Activated B cell treated with CpG ODN at 0.5 μM for 24 hours (primary cell): ENCODE measurements around the gene HOXB6. TPM values are rescaled to one million over a fixed set of nuclear protein-coding genes. Genes with fewer than 3 reads are reported as not detected.

Experiments
- ATAC-seq: fragments of 200-7000 bp; cut with Tn5 transposase; one replicate; pipeline ENCODE4 v1.10.0; 2021; ENCODE audit warnings: low read depth, mild to moderate bottlenecking, moderate library complexity
- CTCF ChIA-PET: fragments of 350-600 bp; sonication (Branson Sonifier 250); formaldehyde crosslinking; loops from one replicate; lab custom pipeline; 2021; ENCODE audit warnings: antibody characterized with exemption; lab: Charles Lee
- POLR2A ChIA-PET: fragments of 350-600 bp; sonication (Branson Sonifier 250); formaldehyde crosslinking; loops from one replicate; lab custom pipeline; 2021; ENCODE audit warnings: antibody characterized with exemption; lab: Charles Lee
- DNase-seq: peaks from one replicate; pipeline ENCODE4 v3.0.0; 2022
- H3K27ac Mint-ChIP-seq: one replicate; pipeline ENCODE4 v1.8.0; 2020; ENCODE audit warnings: mixed read lengths
- H3K27me3 Mint-ChIP-seq: one replicate; pipeline ENCODE4 v1.8.0; 2021; ENCODE audit warnings: mixed read lengths
- H3K36me3 Mint-ChIP-seq: one replicate; pipeline ENCODE4 v1.8.0; 2021; ENCODE audit warnings: low read depth, mixed read lengths
- H3K4me1 Mint-ChIP-seq: one replicate; pipeline ENCODE4 v1.8.0; 2021; ENCODE audit warnings: mixed read lengths
- H3K4me3 Mint-ChIP-seq: one replicate; pipeline ENCODE4 v1.8.0; 2020; ENCODE audit warnings: mild to moderate bottlenecking, mixed read lengths
- H3K9me3 Mint-ChIP-seq: one replicate; pipeline ENCODE4 v1.8.0; 2020; ENCODE audit warnings: mixed read lengths
- CTCF ChIP-seq: fragments of 200-600 bp; IDR thresholded peaks from one replicate; pipeline ENCODE4 v1.8.0; 2022; ENCODE audit warnings: antibody characterized with exemption, mild to moderate bottlenecking
- intact Hi-C: fragments of 100-400 bp; cut with micrococcal nuclease; formaldehyde crosslinking; loops from one replicate; pipeline ENCODE4 v1.15.1; 2024
- total RNA-seq: library from RNA; stranded (reverse); gene quantifications from 2 replicates; pipeline ENCODE4 v1.2.3, GENCODE V29; 2022

Gene HOXB6
- total RNA-seq, 1 donor from 2014 or later: not detected

DNA sequence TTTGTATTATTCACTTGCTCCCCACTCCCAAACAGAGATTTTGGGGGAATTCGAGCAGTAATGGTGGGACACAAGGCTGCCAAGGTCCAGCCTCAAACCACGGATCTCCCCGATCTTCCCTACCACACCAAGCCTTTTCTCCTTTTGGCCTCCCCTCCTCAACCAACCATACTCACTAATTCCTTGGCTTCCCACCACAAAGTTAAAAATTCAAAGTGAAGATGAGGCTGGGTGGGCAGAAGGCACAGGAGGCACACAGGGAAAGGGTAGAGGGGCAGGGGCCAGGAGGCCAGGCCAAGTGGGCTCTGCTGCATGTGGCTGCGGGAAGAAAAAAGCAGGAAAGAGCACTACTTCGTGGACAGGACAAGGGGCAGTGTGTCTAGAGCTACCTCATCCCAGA lies 41.9 kb downstream of the HOXB6 start:
- no peak for ATAC-seq
- no peak overlapping the region for H3K27ac Mint-ChIP-seq
- no peak for TF ChIP-seq CTCF
- no peak overlapping the region for H3K4me3 Mint-ChIP-seq
- H3K4me1 Mint-ChIP-seq: no peaks in the 10 kb centered on the region
- ChIA-PET CTCF (no interaction called here), POLR2A (no interaction called here)
- intact Hi-C loops: no loop called here
- H3K9me3 Mint-ChIP-seq: no peaks in the 10 kb centered on the region
- H3K36me3 Mint-ChIP-seq: no peaks in the 10 kb centered on the region
- peaks cover 14% of the 10 kb centered on the region for H3K27me3 Mint-ChIP-seq
- DNase-seq: no peak

DNA sequence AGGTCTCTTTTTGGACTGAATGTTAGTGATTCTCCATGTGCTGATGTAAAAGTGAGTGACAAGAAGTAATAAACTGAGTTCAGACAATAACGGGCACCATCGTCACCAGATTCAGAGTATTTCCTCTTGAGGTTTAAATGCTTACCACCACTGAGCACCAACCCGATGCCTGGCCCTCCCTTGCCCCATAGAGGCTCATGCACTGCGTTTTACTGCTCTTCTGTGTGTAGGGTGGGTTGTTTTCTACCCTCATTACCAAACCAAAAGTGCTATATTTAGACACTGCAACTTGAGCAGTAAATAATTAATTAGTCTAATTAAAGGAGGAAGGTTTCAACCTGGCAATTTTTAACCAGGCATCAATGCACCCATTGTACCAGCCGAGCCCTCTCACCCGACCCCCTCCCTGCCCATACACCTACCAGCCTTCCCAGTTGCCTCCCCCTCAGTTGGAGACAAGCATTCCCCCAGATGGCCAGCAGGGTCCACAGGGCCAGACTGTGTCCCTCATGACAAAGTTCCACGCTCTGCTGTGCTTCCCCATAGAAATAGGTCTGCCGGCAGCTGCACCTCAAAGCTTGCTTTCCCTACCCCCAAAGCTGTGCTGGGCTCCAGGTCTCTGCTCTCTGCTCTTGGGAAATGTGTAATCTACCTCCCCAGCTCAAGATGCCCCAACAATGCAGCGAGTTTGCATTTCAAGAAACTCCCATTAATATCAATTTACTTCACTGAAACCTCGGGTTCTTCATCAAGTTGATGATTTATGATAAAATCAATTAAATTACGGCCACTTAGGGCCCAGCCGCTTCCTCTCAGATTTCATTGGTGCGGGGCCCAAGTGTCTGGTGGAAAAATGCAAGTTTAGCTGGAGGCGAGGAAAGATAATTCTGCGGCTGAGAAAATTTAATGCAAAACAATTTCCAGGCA lies 42.6 kb downstream of the HOXB6 start:
- Mint-ChIP-seq H3K27me3 (peaks cover 18% of the 10 kb centered on the region), H3K4me3 (no peak overlapping the region), H3K27ac (no peak overlapping the region), H3K9me3 (no peaks in the 10 kb centered on the region), H3K36me3 (no peaks in the 10 kb centered on the region), H3K4me1 (no peaks in the 10 kb centered on the region)
- no peak for ATAC-seq
- intact Hi-C loops: no loop called here
- ChIA-PET POLR2A (no interaction called here), CTCF (interaction anchor here (0.9 kb wide), 1 partner anchor 21 kb away, joined by 3 read pairs; no protein-coding TSS in a partner anchor)
- no peak for TF ChIP-seq CTCF
- DNase-seq: no peak

DNA sequence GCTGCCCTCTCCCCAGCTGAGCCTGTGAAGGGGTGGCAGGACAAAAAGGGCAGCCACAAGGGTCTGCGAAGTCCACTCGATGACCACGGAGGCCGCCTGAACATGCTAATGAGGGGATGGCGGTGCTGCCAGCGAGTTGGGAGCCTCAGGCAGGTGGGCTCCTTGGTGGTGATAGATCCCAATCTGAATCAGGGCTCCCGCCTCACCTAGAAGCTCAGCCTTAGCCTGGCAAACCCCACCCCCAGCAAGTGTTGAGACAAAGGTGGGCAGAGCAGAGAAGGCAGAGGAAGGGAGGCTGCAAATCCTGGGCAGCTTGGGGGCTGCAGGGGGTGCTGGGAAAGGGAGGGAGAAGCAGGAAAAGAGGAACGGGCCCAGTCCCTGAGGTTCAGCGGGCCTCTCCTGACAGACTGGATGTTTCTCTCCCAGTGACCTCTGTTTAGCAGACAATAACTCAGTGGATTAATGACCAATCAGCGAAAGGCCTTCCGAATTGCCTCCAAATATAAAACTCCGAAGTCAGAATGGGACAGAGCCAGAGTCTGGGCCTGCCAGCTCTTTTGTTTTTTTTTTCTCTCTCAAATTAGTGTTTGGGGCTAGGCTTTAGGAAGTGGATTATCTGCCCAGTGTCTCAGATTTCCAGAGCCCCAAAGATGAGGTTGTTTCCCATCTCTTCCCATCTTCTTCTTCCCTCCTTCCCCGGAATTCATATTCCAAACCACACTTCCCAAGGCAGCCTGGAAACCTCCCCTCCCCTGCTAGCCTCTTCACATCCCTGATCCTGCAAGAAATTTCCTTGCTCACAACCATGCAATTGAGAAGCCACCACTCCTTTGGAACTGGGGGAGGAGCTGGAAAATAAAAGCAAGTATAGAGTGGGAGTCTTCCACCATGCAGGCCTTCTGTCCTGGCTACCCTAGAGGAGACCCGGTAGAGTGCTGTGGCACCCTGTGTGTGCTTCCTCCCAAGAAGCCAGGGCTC lies 44.7 kb downstream of the HOXB6 start:
- no peak overlapping the region for H3K4me3 Mint-ChIP-seq
- peaks cover 2% of the 10 kb centered on the region for H3K4me1 Mint-ChIP-seq
- intact Hi-C loops: loop anchor here (5.0 kb wide), 1 partner anchor 38 kb away; no protein-coding TSS in a partner anchor
- no peaks in the 10 kb centered on the region for H3K36me3 Mint-ChIP-seq
- DNase-seq (no peak), ATAC-seq (no peak)
- no peak overlapping the region for H3K27ac Mint-ChIP-seq
- no peaks in the 10 kb centered on the region for H3K9me3 Mint-ChIP-seq
- peaks cover 32% of the 10 kb centered on the region for H3K27me3 Mint-ChIP-seq
- CTCF ChIA-PET: no interaction called here
- TF ChIP-seq CTCF: no peak
- POLR2A ChIA-PET: interaction anchor here (0.7 kb wide), 1 partner anchor 79 kb away, joined by 5 read pairs; no protein-coding TSS in a partner anchor

DNA sequence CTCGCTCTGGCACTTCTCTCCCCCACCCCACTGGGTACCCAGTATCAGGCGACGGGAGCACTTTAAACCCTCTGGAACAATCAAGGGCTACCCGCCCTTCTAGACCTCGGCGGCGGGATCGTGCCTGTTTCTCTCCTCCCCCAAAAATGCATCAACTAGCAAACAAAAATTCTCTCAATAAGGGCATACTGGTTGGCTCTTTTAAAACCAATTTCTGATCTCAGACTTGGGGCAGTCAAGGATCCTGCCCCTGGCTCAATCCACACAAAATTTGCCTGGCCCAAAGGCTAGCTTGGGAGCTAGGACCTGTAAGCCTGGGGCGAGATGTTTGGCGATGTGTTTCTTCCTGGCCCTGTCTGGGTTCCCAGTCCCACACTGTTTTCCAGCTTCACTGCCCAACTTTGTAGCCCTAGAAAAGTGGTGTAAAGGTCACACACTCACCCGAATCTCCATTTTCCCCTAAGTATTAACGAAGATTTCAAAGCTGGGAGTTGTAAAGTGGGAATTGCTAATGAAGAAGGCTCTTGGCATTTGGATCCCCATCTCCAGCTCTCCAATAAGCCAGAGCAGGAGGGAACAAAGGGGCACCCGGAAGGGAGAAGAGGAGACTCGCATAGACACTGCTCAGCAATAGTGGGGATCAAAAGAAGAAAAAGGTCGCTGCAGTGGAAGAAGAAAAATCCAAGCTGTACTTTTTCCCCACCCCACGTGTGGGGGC lies 45.5 kb downstream of the HOXB6 start:
- Mint-ChIP-seq H3K4me1 (peaks cover 4% of the 10 kb centered on the region), H3K4me3 (no peak overlapping the region), H3K9me3 (no peaks in the 10 kb centered on the region), H3K27me3 (peaks cover 31% of the 10 kb centered on the region), H3K27ac (no peak overlapping the region), H3K36me3 (no peaks in the 10 kb centered on the region)
- ChIA-PET POLR2A (no interaction called here), CTCF (no interaction called here)
- DNase-seq: no peak
- no peak for TF ChIP-seq CTCF
- intact Hi-C loops: loop anchor here (5.0 kb wide), 1 partner anchor 37 kb away; no protein-coding TSS in a partner anchor
- no peak for ATAC-seq
